H1 (cell line): ENCODE results near the gene PPP6R1. TPM values are rescaled to one million over a fixed set of nuclear protein-coding genes. Genes with fewer than 3 reads are reported as not detected.

Experiments
- CTCF ChIA-PET: fragments of 300-600 bp; sonication (Branson Sonifier 250); formaldehyde crosslinking; loops from one replicate; lab custom pipeline; 2021; ENCODE audit not compliant: partially characterized antibody; lab: Charles Lee
- POLR2A ChIA-PET: fragments of 300-600 bp; sonication (Branson Sonifier 250); formaldehyde crosslinking; loops from one replicate; lab custom pipeline; 2021; ENCODE audit warnings: inconsistent platforms; ENCODE audit not compliant: partially characterized antibody; lab: Charles Lee
- DNase-seq, 2 experiments: peaks; one replicate each; pipeline versions ENCODE4 v3.0.0 to v3.0.0-alpha.2; 2010 to 2022; ENCODE audit warnings: low spot score in 2 of 2, low read depth in 1 of 2, mixed read lengths in 1 of 2
- FAIRE-seq: peaks from 2 replicates; lab custom pipeline; 2011; peaks lifted over from hg19 to GRCh38; lab: Jason Lieb, UNC
- H2AFZ ChIP-seq: 2 replicates; pipeline ENCODE4 v1.8.1; 2012; ENCODE audit warnings: low read length, inconsistent platforms
- H2AK5ac ChIP-seq: 2 replicates; pipeline ENCODE4 v1.6.1; 2013; ENCODE audit warnings: low read depth, low read length
- H2BK120ac ChIP-seq: replicated peaks from 2 replicates; pipeline ENCODE3; 2013; ENCODE audit warnings: low read depth, low read length, inconsistent platforms
- H2BK12ac ChIP-seq: 2 replicates; pipeline ENCODE4 v1.6.1; 2013; ENCODE audit warnings: low read depth, low read length
- H2BK15ac ChIP-seq: 2 replicates; pipeline ENCODE4 v1.6.1; 2013; ENCODE audit warnings: low read length
- H2BK20ac ChIP-seq: 2 replicates; pipeline ENCODE4 v1.6.1; 2013; ENCODE audit warnings: low read length
- H2BK5ac ChIP-seq: 2 replicates; pipeline ENCODE4 v1.6.1; 2013; ENCODE audit warnings: low read depth, low read length
- H3K14ac ChIP-seq: 2 replicates; pipeline ENCODE4 v1.6.1; 2013; ENCODE audit warnings: inconsistent platforms; ENCODE audit not compliant: insufficient read length
- H3K18ac ChIP-seq: 2 replicates; pipeline ENCODE4 v1.6.1; 2013; ENCODE audit warnings: low read length; ENCODE audit errors: extremely low read depth
- H3K23ac ChIP-seq: 2 replicates; pipeline ENCODE4 v1.6.1; 2013; ENCODE audit warnings: inconsistent platforms; ENCODE audit not compliant: insufficient read length
- H3K23me2 ChIP-seq: 2 replicates; pipeline ENCODE4 v1.6.1; 2013; ENCODE audit warnings: low read depth, low read length
- H3K27ac ChIP-seq: 2 replicates; pipeline ENCODE4 v1.6.1; 2011; ENCODE audit warnings: low read depth, low read length, inconsistent platforms
- H3K27me3 ChIP-seq, 4 experiments: replicated peaks in 1 of 4; 1 replicate in 1 of 4; 2 replicates in 3 of 4; pipeline versions ENCODE4 v1.6.1 to v1.8.1; 2011 to 2013; ENCODE audit warnings: low read length in 3 of 4, mild to moderate bottlenecking in 3 of 4, inconsistent platforms in 2 of 4, mixed read lengths in 2 of 4, moderate library complexity in 1 of 4; ENCODE audit not compliant: control insufficient read depth in 3 of 4, insufficient read depth in 3 of 4; ENCODE audit errors: extremely low read depth in 1 of 4
- H3K36me3 ChIP-seq, 4 experiments: 2 replicates each; pipeline versions ENCODE4 v1.6.1 to v1.8.1; 2011 to 2013; ENCODE audit warnings: mild to moderate bottlenecking in 4 of 4, low read length in 3 of 4, moderate library complexity in 2 of 4, control low read depth in 1 of 4, inconsistent platforms in 1 of 4; ENCODE audit not compliant: insufficient read depth in 4 of 4, control insufficient read depth in 2 of 4
- H3K4ac ChIP-seq: replicated peaks from 2 replicates; pipeline ENCODE3; 2013; ENCODE audit warnings: low read length, low read depth, mixed read lengths, inconsistent platforms; ENCODE audit not compliant: insufficient read length
- H3K4me1 ChIP-seq, 4 experiments: replicated peaks in 1 of 4; 1 replicate in 1 of 4; 2 replicates in 3 of 4; pipeline versions ENCODE4 v1.6.1 to v1.8.1; 2011 to 2013; ENCODE audit warnings: low read length in 3 of 4, inconsistent platforms in 2 of 4, mixed read lengths in 1 of 4; ENCODE audit not compliant: insufficient read depth in 4 of 4, control insufficient read depth in 3 of 4
- H3K4me2 ChIP-seq, 2 experiments: 2 replicates each; pipeline versions ENCODE4 v1.6.1 to v1.8.1; 2011 to 2013; ENCODE audit warnings: low read depth in 2 of 2, low read length in 2 of 2, control low read depth in 1 of 2, inconsistent platforms in 1 of 2, mild to moderate bottlenecking in 1 of 2; ENCODE audit not compliant: insufficient read depth in 1 of 2
- H3K4me3 ChIP-seq, 4 experiments: fragments of 200-600, 300-600 bp in 1 of 4; sonication (generic), shearing (Covaris generic), sonication (Bioruptor Twin) in 1 of 4; 2 replicates each; pipeline versions ENCODE4 v1.5.1 to v1.8.1; 2011 to 2016; ENCODE audit warnings: low read length in 4 of 4, low read depth in 3 of 4, control low read depth in 2 of 4, inconsistent platforms in 2 of 4, mild to moderate bottlenecking in 2 of 4, mixed read lengths in 1 of 4, moderate library complexity in 1 of 4; ENCODE audit not compliant: insufficient read depth in 2 of 4; ENCODE audit errors: extremely low read depth in 1 of 4
- H3K56ac ChIP-seq: replicated peaks from 2 replicates; pipeline ENCODE3; 2013; ENCODE audit warnings: low read depth, mild to moderate bottlenecking, mixed read lengths, low read length, inconsistent platforms; ENCODE audit not compliant: insufficient read length
- H3K79me1 ChIP-seq: 2 replicates; pipeline ENCODE4 v1.6.1; 2013; ENCODE audit warnings: low read depth, low read length, control low read depth
- H3K79me2 ChIP-seq, 2 experiments: 2 replicates each; pipeline versions ENCODE4 v1.6.1 to v1.8.1; 2012 to 2013; ENCODE audit warnings: low read length in 2 of 2, mild to moderate bottlenecking in 2 of 2, inconsistent platforms in 1 of 2; ENCODE audit not compliant: insufficient read depth in 2 of 2, control insufficient read depth in 1 of 2
- H3K9ac ChIP-seq, 4 experiments: replicated peaks in 1 of 4; 1 replicate in 1 of 4; 2 replicates in 3 of 4; pipeline versions ENCODE4 v1.6.1 to v1.8.1; 2011 to 2013; ENCODE audit warnings: low read depth in 3 of 4, low read length in 3 of 4, control low read depth in 2 of 4, mild to moderate bottlenecking in 2 of 4, moderate library complexity in 2 of 4, inconsistent platforms in 1 of 4; ENCODE audit errors: extremely low read depth in 1 of 4
- H3K9me3 ChIP-seq, 2 experiments: 2 replicates each; pipeline versions ENCODE4 v1.6.1 to v1.8.1; 2012 to 2013; ENCODE audit warnings: mild to moderate bottlenecking in 2 of 2, moderate library complexity in 2 of 2, control low read depth in 1 of 2, inconsistent platforms in 1 of 2, low read depth in 1 of 2, low read length in 1 of 2, mixed read lengths in 1 of 2; ENCODE audit not compliant: insufficient read depth in 2 of 2
- H4K20me1 ChIP-seq, 2 experiments: replicated peaks in 1 of 2; 2 replicates each; pipeline versions ENCODE3 to v1.8.1; 2011 to 2013; ENCODE audit warnings: inconsistent platforms in 2 of 2, low read length in 2 of 2, mild to moderate bottlenecking in 1 of 2; ENCODE audit not compliant: insufficient read depth in 2 of 2, control insufficient read depth in 1 of 2
- H4K5ac ChIP-seq: 2 replicates; pipeline ENCODE4 v1.6.1; 2013; ENCODE audit warnings: low read length, low read depth, mixed read lengths, inconsistent platforms; ENCODE audit not compliant: insufficient read length
- H4K8ac ChIP-seq: 2 replicates; pipeline ENCODE4 v1.8.0; 2013; ENCODE audit warnings: mild to moderate bottlenecking, moderate library complexity, low read length, inconsistent platforms; ENCODE audit not compliant: insufficient read depth; ENCODE audit errors: extremely low read depth
- H4K91ac ChIP-seq: replicated peaks from 2 replicates; pipeline ENCODE3; 2013; ENCODE audit warnings: low read length, mixed read lengths, inconsistent platforms; ENCODE audit not compliant: insufficient read length
- ASH2L ChIP-seq: fragments of 200-600, 300-600 bp; sonication (generic); IDR thresholded peaks from one replicate; pipeline ENCODE4 v1.7.1; 2017; ENCODE audit warnings: low read length
- CREB1 ChIP-seq: IDR thresholded peaks from 2 replicates; pipeline ENCODE4 v1.6.1; 2012; ENCODE audit warnings: inconsistent platforms
- FOSL1 ChIP-seq: IDR thresholded peaks from 2 replicates; pipeline ENCODE4 v1.6.1; 2011; ENCODE audit warnings: mild to moderate bottlenecking, low read depth, low read length, moderate library complexity; ENCODE audit not compliant: insufficient read depth
- SIX5 ChIP-seq: IDR thresholded peaks from 2 replicates; pipeline ENCODE4 v1.6.1; 2011; ENCODE audit warnings: mild to moderate bottlenecking, low read depth, low read length
- TAF1 ChIP-seq: IDR thresholded peaks from 2 replicates; pipeline ENCODE4 v1.6.1; 2011; ENCODE audit warnings: mild to moderate bottlenecking, low read depth, low read length
- TBP ChIP-seq: IDR thresholded peaks from 2 replicates; pipeline ENCODE4 v1.6.1; 2011; ENCODE audit warnings: low read depth, low read length, improper control_type of control experiment
- WGBS, 2 experiments: shearing (Covaris generic) in 1 of 2; methylation state at CpG; one replicate each; pipeline versions ENCODE4 v1.1.6 to v1.1.7; 2013 to 2015; ENCODE audit warnings: low lambda C conversion rate in 2 of 2, mixed read lengths in 2 of 2, inconsistent platforms in 1 of 2, low coverage in 1 of 2, missing lambda C conversion rate in 1 of 2; ENCODE audit not compliant: insufficient replicate concordance in 2 of 2, insufficient coverage in 1 of 2, insufficient read length in 1 of 2; ENCODE audit errors: extremely low coverage in 1 of 2, missing lambda C conversion rate in 1 of 2; 5-methylcytosine and 5-hydroxymethylcytosine counted together
- polyA plus RNA-seq, 7 experiments: library from polyadenylated mRNA; depleted of rRNA in 3 of 7; stranded (reverse) in 5 of 7; unstranded in 2 of 7; fragments of >200 nt in 5 of 7; fragments of 200-250 nt in 2 of 7; gene quantifications; 1 replicate in 5 of 7; 2 replicates in 1 of 7; 4 replicates in 1 of 7; pipeline versions ENCODE4 v1.2.1 to v1.2.3, GENCODE V29; 2011 to 2013; ENCODE audit warnings: missing spikeins in 2 of 7, mixed read lengths in 2 of 7
- total RNA-seq: library from RNA; stranded (reverse); fragmentation: NEBNext Ultra II Directional; extraction: Animal tissue kit (Norgen Biotek cat#: 25700); gene quantifications from 2 replicates; pipeline ENCODE4 v1.2.1, GENCODE V29; 2021

The PPP6R1 gene
- total and polyA plus RNA-seq, 2 of the 8 experiments (the other 6 are each of a cell fraction or from before 2014, with no cell fraction given): 36.4 to 74.4 TPM

- Histone ChIP-seq H3K14ac (no peak overlapping the region), H3K9ac (no peak overlapping the region), H3K4ac (no peak overlapping the region), H3K23me2 (no peaks in the 10 kb centered on the region; the same call in 1 of the 2 replicates), H3K27me3 (no peaks in the 10 kb centered on the region), H3K4me3 (no peak overlapping the region), H2AK5ac (no peak overlapping the region), H2AFZ (no peak overlapping the region), H2BK5ac (no peak overlapping the region), H3K36me3 (no peaks in the 10 kb centered on the region), H4K5ac (no peak overlapping the region)
- ChIA-PET POLR2A (interaction anchor here (1.4 kb wide), 1 partner anchor 9 kb away, joined by 3 read pairs; no protein-coding TSS in a partner anchor), CTCF (interaction anchor here (0.6 to 1.7 kb wide), 6 partner anchors 9 to 270 kb away, joined by 3 to 6 read pairs (median 4); partner anchors contain the start of gene DNAAF3)
- WGBS, 2 experiments: 70% methylated on average over 4 of the region's 4 CpGs; no CpG with 5 or more reads in 1 of the 2 experiments
- DNase-seq: no peak
- no peak for TF ChIP-seq TAF1
- no peak for TF ChIP-seq FOSL1
- no peak for TF ChIP-seq TBP
- TF ChIP-seq ASH2L: no peak
- TF ChIP-seq CREB1: peak; percentile 66; the same call in 1 of the 2 replicates
- peak; percentile 94 for TF ChIP-seq SIX5
- TF ChIP-seq, all 59 proteins: peak for 2
- H3K4me1 ChIP-seq: no peaks in the 10 kb centered on the region
- H3K23ac ChIP-seq: no peak overlapping the region
- H4K8ac ChIP-seq: no peak overlapping the region
- H2BK12ac ChIP-seq: no peak overlapping the region
- H3K18ac ChIP-seq: no peak overlapping the region
- H2BK15ac ChIP-seq: no peak overlapping the region
- H3K56ac ChIP-seq: no peak overlapping the region
- H2BK120ac ChIP-seq: no peak overlapping the region
- no peaks in the 10 kb centered on the region for H3K79me2 ChIP-seq
- H3K4me2 ChIP-seq: no peak overlapping the region
- H4K91ac ChIP-seq: no peak overlapping the region
- no peak overlapping the region for H2BK20ac ChIP-seq
- no peak overlapping the region for H3K27ac ChIP-seq
- no peaks in the 10 kb centered on the region for H4K20me1 ChIP-seq
- no peaks in the 10 kb centered on the region for H3K9me3 ChIP-seq
- no peak for FAIRE-seq
- no peaks in the 10 kb centered on the region for H3K79me1 ChIP-seq
Measured at GRCh38 chr19:55197528-55197927, 61.3 kb downstream of the PPP6R1 start.
